Erythroblast (primary cell): ENCODE measurements around the gene JPH2.

Experiments used
- GATA1 ChIP-seq: IDR thresholded peaks from 2 replicates; pipeline ENCODE4 v1.6.1; 2011; ENCODE audit warnings: low read depth, mild to moderate bottlenecking, control low read depth, low read length, moderate library complexity
- POLR2A ChIP-seq: IDR thresholded peaks from 2 replicates; pipeline ENCODE4 v1.6.1; 2011; ENCODE audit warnings: mild to moderate bottlenecking, low read length

GRCh38 chr20:44074252-44075151 lies 112.5 kb downstream of the JPH2 start:
- TF ChIP-seq POLR2A (no peak), GATA1 (no peak)
